Natural killer cell (primary cell): ENCODE data around the gene CRYGN. TPM values are rescaled to one million over a fixed set of nuclear protein-coding genes. Genes with fewer than 3 reads are reported as not detected.

Source experiments
- ATAC-seq, 3 donors: fragments of 150-1000 bp in 2 of 3; fragments of 200-7000 bp in 1 of 3; cut with Tn5 transposase; 1 replicate in 1 of 3; 2 replicates in 2 of 3; pipeline ENCODE4 v1.10.0; 2021; ENCODE audit warnings: mild to moderate bottlenecking in 2 of 3, moderate library complexity in 2 of 3
- DNase-seq, 2 donors: peaks; one replicate each; pipeline versions ENCODE4 v3.0.0 to v3.0.0-alpha.2; 2013 to 2021; ENCODE audit warnings: mixed read lengths in 1 of 2
- H3K27ac ChIP-seq: one replicate; pipeline ENCODE4 v1.5.1; 2013; ENCODE audit warnings: mild to moderate bottlenecking, low read length
- H3K27me3 ChIP-seq: one replicate; pipeline ENCODE4 v1.6.1; 2013; ENCODE audit warnings: low read length; ENCODE audit not compliant: control insufficient read depth, insufficient read depth
- H3K36me3 ChIP-seq: one replicate; pipeline ENCODE4 v1.6.1; 2013; ENCODE audit warnings: low read length; ENCODE audit not compliant: control insufficient read depth, insufficient read depth
- H3K4me1 ChIP-seq: one replicate; pipeline ENCODE4 v1.6.1; 2013; ENCODE audit warnings: low read length; ENCODE audit not compliant: control insufficient read depth, insufficient read depth
- H3K4me3 ChIP-seq: one replicate; pipeline ENCODE4 v1.5.1; 2013; ENCODE audit warnings: low read length
- H3K9me3 ChIP-seq: one replicate; pipeline ENCODE4 v1.6.1; 2013; ENCODE audit warnings: low read length; ENCODE audit not compliant: control insufficient read depth, insufficient read depth
- H3K27ac Mint-ChIP-seq, 2 donors: one replicate each; pipeline ENCODE4 v1.8.0; 2022; ENCODE audit warnings: mild to moderate bottlenecking in 2 of 2, mixed read lengths in 2 of 2, moderate library complexity in 1 of 2
- H3K27me3 Mint-ChIP-seq, 2 donors: one replicate each; pipeline ENCODE4 v1.8.0; 2022; ENCODE audit warnings: low read depth in 2 of 2, mixed read lengths in 2 of 2
- H3K36me3 Mint-ChIP-seq: one replicate; pipeline ENCODE4 v1.8.0; 2022; ENCODE audit warnings: mixed read lengths
- H3K4me1 Mint-ChIP-seq, 2 donors: one replicate each; pipeline ENCODE4 v1.8.0; 2022; ENCODE audit warnings: mixed read lengths in 2 of 2
- H3K4me3 Mint-ChIP-seq: one replicate; pipeline ENCODE4 v1.8.0; 2022; ENCODE audit warnings: mild to moderate bottlenecking, moderate library complexity, mixed read lengths
- H3K9me3 Mint-ChIP-seq, 2 donors: one replicate each; pipeline ENCODE4 v1.8.0; 2022; ENCODE audit warnings: mixed read lengths in 2 of 2
- WGBS: methylation state at CpG from one replicate; pipeline ENCODE4 v1.1.7; 2013; ENCODE audit warnings: missing lambda C conversion rate; ENCODE audit not compliant: insufficient coverage; 5-methylcytosine and 5-hydroxymethylcytosine counted together
- intact Hi-C: fragments of 100-400 bp; cut with micrococcal nuclease; formaldehyde crosslinking; loops from one replicate; pipeline ENCODE4 v1.14.2; 2022
- total RNA-seq, 4 donors: library from RNA; stranded (reverse); fragments of 120-200 nt in 1 of 4; gene quantifications; one replicate each; pipeline versions ENCODE4 v1.2.3 to v1.2.4, GENCODE V29; 2013 to 2022
- TF ChIP-seq, protein P1 (sequence below): fragments of 200-600 bp; IDR thresholded peaks from one replicate; pipeline ENCODE4 v1.8.0; 2022; ENCODE audit warnings: antibody characterized with exemption

The CRYGN gene
- total RNA-seq, 3 donors from 2014 or later (not counting 1 experiment from before 2014, with no cell fraction given): not detected

DNA sequence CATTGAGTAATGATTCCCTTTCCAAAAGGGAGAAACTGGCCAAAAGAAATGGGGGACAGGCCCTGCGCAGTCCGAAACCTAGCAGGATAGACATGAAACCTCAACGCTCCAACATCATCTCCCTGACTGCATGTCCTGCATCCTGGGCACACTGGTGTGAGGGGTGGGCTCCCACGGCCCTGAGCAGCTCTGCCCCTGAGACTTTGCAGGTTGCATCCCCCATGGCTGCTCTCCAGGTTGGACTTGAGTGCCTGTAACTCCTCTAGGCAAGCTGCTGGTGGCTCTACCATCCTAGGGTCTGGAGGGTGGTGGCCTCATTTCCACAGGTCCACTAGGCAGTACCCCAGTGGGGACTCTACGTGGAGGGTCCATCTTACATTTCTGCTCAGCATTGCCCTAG lies 16.3 kb upstream of the CRYGN start:
- Histone ChIP-seq H3K27ac (no peak overlapping the region), H3K4me1 (no peaks in the 10 kb centered on the region), H3K4me3 (no peak overlapping the region), H3K9me3 (no peaks in the 10 kb centered on the region), H3K36me3 (no peaks in the 10 kb centered on the region), H3K27me3 (no peaks in the 10 kb centered on the region)
- intact Hi-C loops: no loop called here
- TF ChIP-seq, protein P1, sequence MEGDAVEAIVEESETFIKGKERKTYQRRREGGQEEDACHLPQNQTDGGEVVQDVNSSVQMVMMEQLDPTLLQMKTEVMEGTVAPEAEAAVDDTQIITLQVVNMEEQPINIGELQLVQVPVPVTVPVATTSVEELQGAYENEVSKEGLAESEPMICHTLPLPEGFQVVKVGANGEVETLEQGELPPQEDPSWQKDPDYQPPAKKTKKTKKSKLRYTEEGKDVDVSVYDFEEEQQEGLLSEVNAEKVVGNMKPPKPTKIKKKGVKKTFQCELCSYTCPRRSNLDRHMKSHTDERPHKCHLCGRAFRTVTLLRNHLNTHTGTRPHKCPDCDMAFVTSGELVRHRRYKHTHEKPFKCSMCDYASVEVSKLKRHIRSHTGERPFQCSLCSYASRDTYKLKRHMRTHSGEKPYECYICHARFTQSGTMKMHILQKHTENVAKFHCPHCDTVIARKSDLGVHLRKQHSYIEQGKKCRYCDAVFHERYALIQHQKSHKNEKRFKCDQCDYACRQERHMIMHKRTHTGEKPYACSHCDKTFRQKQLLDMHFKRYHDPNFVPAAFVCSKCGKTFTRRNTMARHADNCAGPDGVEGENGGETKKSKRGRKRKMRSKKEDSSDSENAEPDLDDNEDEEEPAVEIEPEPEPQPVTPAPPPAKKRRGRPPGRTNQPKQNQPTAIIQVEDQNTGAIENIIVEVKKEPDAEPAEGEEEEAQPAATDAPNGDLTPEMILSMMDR: no peak
- no peak overlapping the region for H3K4me3 Mint-ChIP-seq
- 94% methylated on average over 5 of the region's 5 CpGs for WGBS
- peaks cover 0 to 5% of the 10 kb centered on the region in 2 donors for H3K4me1 Mint-ChIP-seq
- no peaks in the 10 kb centered on the region for H3K36me3 Mint-ChIP-seq
- no peaks in the 10 kb centered on the region for H3K9me3 Mint-ChIP-seq
- H3K27ac Mint-ChIP-seq: no peak overlapping the region
- ATAC-seq (no peak), DNase-seq (no peak)
- H3K27me3 Mint-ChIP-seq: peaks cover 0 to 8% of the 10 kb centered on the region in 2 donors

DNA sequence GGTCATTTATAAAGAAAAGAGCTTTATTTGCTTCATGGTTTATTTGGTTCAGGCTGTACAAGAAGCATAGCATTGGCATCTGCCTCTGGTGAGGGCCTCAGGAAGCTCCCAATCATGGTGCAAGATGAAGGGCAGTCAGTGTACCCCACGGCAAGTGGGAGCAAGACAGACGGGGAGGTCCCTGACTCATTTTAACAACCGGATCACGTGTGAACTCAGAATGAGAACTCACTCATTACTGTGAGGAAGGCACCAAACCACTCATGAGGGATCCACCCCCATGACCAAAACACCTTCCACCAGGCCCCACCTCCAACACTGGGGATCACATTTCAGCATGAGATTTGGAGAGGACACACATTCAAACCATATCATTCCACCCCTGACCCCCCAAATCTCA lies 15.7 kb upstream of the CRYGN start:
- Histone ChIP-seq H3K4me1 (no peaks in the 10 kb centered on the region), H3K4me3 (no peak overlapping the region), H3K27me3 (no peaks in the 10 kb centered on the region), H3K36me3 (no peaks in the 10 kb centered on the region), H3K27ac (no peak overlapping the region), H3K9me3 (no peaks in the 10 kb centered on the region)
- Mint-ChIP-seq H3K27me3 (peaks cover 5 to 11% of the 10 kb centered on the region in 2 donors), H3K36me3 (no peaks in the 10 kb centered on the region), H3K4me1 (peaks cover 0 to 5% of the 10 kb centered on the region in 2 donors), H3K4me3 (no peak overlapping the region), H3K27ac (no peak overlapping the region), H3K9me3 (no peaks in the 10 kb centered on the region)
- DNase-seq (no peak), ATAC-seq (no peak)
- 70% methylated on average over 4 of the region's 4 CpGs for WGBS
- intact Hi-C loops: no loop called here
- TF ChIP-seq, protein P1: no peak

DNA sequence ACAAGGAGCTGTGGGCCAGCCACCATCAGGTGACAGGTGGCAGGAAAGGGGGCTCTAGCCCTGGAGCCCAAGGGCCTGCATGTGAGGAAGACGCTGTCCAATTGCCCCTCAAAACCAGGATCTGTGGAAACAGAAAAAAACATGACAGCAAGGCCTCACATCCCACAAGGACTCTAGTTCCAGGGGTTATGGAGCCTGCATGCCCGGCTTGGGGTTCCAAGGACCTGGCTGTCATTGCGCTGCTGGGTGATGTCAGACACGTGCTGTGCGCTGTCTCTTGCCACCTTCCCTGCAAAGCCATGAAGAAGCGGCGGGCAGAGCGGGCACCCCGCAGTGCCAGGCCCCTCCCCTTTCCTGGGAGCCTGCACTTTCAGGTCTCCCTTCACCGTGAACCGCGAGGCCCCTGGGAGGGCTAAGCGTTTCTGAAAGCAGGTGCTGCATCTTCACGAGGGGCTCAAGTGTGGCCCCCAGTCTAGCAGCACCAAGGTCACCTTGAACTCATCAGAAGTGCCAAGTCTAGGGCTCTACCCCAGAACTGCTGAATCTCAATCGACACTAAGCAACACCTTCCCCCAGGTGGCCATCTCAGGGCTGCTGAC lies 15.1 kb upstream of the CRYGN start:
- H3K27me3 ChIP-seq: no peaks in the 10 kb centered on the region
- H3K4me3 Mint-ChIP-seq: no peak overlapping the region
- no peaks in the 10 kb centered on the region for H3K9me3 ChIP-seq
- peaks cover 7 to 9% of the 10 kb centered on the region in 2 donors for H3K27me3 Mint-ChIP-seq
- no peak overlapping the region for H3K4me3 ChIP-seq
- no peaks in the 10 kb centered on the region for H3K9me3 Mint-ChIP-seq
- H3K27ac Mint-ChIP-seq: no peak overlapping the region
- TF ChIP-seq, protein P1: no peak
- no peaks in the 10 kb centered on the region for H3K4me1 ChIP-seq
- no peaks in the 10 kb centered on the region for H3K36me3 ChIP-seq
- no peaks in the 10 kb centered on the region for H3K36me3 Mint-ChIP-seq
- H3K27ac ChIP-seq: no peak overlapping the region
- peaks cover 0 to 5% of the 10 kb centered on the region in 2 donors for H3K4me1 Mint-ChIP-seq
- intact Hi-C loops: no loop called here
- WGBS: 88% methylated on average over 15 of the region's 15 CpGs
- DNase-seq: no peak
- ATAC-seq: no peak

DNA sequence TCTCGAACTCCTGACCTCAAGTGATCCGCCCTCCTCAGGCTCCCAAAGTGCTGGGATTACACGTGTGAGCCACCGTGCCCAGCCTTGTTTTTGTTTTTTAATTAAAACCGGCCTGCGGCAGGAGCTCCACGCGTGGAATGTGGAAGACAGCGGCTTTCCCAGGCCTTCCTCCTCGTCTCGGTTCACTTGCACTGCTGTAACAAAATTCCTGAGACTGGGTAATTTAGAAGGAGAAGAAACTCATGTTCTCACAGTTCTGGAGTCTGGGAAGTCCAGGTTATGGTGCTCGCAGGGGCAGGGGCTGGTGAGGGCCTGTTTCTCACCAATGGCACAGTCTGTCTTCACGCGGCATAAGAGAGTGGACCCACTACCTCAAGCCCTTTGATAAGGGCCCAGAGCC lies 14.4 kb upstream of the CRYGN start:
- Histone ChIP-seq H3K27ac (no peak overlapping the region), H3K4me3 (no peak overlapping the region), H3K4me1 (no peaks in the 10 kb centered on the region), H3K27me3 (no peaks in the 10 kb centered on the region), H3K9me3 (no peaks in the 10 kb centered on the region), H3K36me3 (no peaks in the 10 kb centered on the region)
- intact Hi-C loops: no loop called here
- no peaks in the 10 kb centered on the region for H3K36me3 Mint-ChIP-seq
- peaks cover 0 to 5% of the 10 kb centered on the region in 2 donors for H3K4me1 Mint-ChIP-seq
- no peak overlapping the region for H3K4me3 Mint-ChIP-seq
- TF ChIP-seq, protein P1: no peak
- no peak for DNase-seq
- WGBS: 94% methylated on average over 14 of the region's 14 CpGs
- H3K27ac Mint-ChIP-seq: no peak overlapping the region
- no peak for ATAC-seq
- H3K27me3 Mint-ChIP-seq: peaks cover 9 to 12% of the 10 kb centered on the region in 2 donors
- no peaks in the 10 kb centered on the region for H3K9me3 Mint-ChIP-seq
